GM12875 (cell line): ENCODE results near the gene TPRA1.

Source experiments
- H3K4me3 ChIP-seq: one replicate; pipeline ENCODE4 v1.5.1; 2011; ENCODE audit warnings: low read depth, low read length, control low read depth
- TF ChIP-seq, protein P1 (sequence below): IDR thresholded peaks from 2 replicates; pipeline ENCODE4 v1.5.1; 2011; ENCODE audit warnings: low read depth, mild to moderate bottlenecking, control low read depth, inconsistent platforms, low read length, moderate library complexity, borderline replicate concordance; ENCODE audit not compliant: insufficient read depth

TPRA1 gene

GRCh38 chr3:127598841-127599570, 8.5 kb upstream of the TPRA1 start:
- peak overlapping the region; percentile 96 for H3K4me3 ChIP-seq
- TF ChIP-seq, protein P1, sequence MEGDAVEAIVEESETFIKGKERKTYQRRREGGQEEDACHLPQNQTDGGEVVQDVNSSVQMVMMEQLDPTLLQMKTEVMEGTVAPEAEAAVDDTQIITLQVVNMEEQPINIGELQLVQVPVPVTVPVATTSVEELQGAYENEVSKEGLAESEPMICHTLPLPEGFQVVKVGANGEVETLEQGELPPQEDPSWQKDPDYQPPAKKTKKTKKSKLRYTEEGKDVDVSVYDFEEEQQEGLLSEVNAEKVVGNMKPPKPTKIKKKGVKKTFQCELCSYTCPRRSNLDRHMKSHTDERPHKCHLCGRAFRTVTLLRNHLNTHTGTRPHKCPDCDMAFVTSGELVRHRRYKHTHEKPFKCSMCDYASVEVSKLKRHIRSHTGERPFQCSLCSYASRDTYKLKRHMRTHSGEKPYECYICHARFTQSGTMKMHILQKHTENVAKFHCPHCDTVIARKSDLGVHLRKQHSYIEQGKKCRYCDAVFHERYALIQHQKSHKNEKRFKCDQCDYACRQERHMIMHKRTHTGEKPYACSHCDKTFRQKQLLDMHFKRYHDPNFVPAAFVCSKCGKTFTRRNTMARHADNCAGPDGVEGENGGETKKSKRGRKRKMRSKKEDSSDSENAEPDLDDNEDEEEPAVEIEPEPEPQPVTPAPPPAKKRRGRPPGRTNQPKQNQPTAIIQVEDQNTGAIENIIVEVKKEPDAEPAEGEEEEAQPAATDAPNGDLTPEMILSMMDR = no peak

DNA sequence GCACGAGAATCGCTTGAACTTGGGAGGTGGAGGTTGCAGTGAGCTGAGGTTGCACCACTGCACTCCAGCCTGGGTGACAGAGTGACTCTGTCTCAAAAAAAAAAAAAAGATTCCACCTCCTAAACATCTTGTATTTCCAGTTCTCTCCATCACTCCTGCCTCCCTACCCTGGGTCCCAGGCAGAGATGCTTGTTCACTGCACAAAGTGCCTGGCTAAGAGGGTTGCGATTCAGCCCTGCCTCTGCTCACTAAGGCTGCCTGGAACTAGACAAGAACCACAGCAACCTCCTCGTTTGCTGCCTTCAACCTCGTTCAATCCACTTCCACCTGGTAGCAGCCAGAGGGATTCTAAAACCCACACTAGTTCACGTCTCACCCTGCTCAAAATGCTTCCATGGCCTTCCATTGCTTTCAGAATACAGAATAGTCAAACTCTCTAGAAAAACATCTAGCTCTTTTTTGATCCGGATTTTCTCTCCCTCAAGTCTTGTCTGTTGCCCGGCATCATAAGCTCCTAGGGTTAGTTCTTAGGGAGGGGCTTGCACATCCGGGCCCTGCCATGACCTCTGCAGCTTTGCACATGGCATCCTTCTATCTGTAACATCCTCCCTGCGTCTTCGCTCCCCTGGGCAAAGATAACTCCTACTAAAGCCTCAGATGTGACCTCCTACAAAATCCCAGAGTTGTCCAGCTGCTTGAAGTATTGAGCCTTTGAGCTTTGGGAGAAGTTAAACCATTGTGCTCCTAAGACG, 6.7 kb upstream of the TPRA1 start:
- H3K4me3 ChIP-seq = peak overlapping the region; percentile 57
- TF ChIP-seq, protein P1 = no peak

DNA sequence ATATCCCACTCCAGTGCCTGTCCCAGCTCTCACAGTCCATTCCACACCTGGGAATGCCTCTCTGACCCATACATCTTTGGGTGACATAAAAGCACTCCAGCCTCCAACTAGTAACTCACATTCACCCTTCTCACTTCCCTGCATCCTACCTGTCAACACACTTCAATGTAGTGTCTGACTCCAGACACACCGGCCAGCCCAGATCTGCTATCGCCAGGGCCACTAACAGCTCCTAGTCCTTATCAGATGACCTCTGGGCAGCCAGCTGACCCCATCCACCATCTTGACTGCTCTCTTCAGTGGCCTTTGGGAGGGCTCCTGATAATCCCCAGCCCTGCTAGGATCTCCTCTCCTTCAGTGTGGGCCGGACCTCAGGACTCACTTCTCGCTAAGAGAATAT, 4.8 kb upstream of the TPRA1 start:
- TF ChIP-seq, protein P1 = no peak

GRCh38 chr3:127593178-127593577, 2.6 kb upstream of the TPRA1 start:
- TF ChIP-seq, protein P1 = no peak
- no peak overlapping the region for H3K4me3 ChIP-seq

More for the DNA sequence above, 4.8 kb upstream of the TPRA1 start:
- no peak overlapping the region for H3K4me3 ChIP-seq

DNA sequence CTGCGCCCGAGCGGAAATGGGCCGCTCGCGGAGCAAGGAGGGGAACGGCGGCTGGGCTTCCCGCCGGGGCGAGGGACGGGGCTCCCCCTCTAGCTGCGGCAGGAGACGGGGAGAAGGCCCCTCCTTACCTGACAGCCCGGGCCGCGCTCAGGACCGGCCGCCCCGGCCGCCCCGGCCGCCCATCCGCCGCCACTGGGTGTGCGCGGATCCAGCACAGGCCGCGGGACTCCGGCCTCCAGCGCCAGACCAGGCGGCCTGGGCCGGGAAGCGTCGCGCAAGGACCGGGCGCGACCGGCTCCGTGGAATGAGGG, 296 bp downstream of the TPRA1 start:
- H3K4me3 ChIP-seq = peak overlapping the region; percentile 97
- TF ChIP-seq, protein P1 = no peak

DNA sequence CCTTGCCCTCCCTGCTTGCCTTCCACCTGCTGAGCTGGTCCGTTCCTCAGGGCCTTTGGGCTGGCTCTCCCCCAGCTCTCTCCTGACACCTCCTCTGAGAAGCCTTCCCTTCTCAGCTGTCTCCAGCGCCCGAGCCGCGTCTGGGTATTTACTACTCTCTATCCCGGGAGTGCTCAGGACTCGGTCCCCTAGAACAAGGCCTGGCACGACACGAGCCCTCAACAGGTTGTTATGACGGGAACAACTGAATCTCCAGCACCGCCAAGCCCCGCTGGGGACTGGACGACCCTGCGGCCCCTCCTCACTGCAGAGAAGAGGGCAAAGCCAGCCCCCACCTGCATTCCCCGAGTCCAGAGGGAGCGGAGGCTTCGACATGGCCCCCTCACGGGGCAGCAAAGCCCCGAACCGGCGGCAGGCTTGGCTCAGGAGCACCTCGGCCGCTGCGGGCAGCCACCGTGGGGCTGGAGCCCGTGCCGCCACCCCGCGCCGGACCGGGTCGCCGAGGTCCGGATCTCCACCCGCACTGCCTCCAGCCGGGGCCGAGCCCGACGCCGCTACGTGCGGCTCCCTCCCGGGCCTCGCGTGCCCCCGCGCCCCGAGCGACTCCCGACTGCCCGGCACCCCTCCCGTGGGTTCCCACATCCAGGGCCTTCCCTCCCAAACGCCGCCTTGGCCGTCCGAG, 792 bp downstream of the TPRA1 start:
- TF ChIP-seq, protein P1 = no peak
- H3K4me3 ChIP-seq = peak overlapping the region; percentile 97
